Stomach (tissue), 9 donors: Measurements from ENCODE around the gene B3GNT5. TPM values are rescaled to one million over a fixed set of nuclear protein-coding genes. Genes with fewer than 3 reads are reported as not detected.

Source experiments
- DNase-seq, 2 donors: peaks; one replicate each; pipeline versions ENCODE4 v3.0.0 to v3.0.0-alpha.2; 2013 to 2019
- H3K27ac ChIP-seq, 5 donors: fragments of 200-600 bp in 4 of 5; sonication (generic) in 4 of 5; one replicate each; pipeline ENCODE4 v1.5.1; 2013 to 2019; ENCODE audit warnings: mild to moderate bottlenecking in 1 of 5, moderate library complexity in 1 of 5
- H3K27me3 ChIP-seq, 3 donors: fragments of 200-600 bp; sonication (generic); one replicate each; pipeline ENCODE4 v1.5.1; 2017 to 2019; ENCODE audit warnings: mixed run types in 1 of 3
- H3K36me3 ChIP-seq, 4 donors: fragments of 200-600 bp; sonication (generic); 1 replicate in 3 of 4; 2 replicates in 1 of 4; pipeline ENCODE4 v1.5.1; 2016 to 2019
- H3K4me1 ChIP-seq, 4 donors: fragments of 200-600 bp; sonication (generic); one replicate each; pipeline ENCODE4 v1.5.1; 2016 to 2019
- H3K4me3 ChIP-seq, 4 donors: fragments of 200-600 bp; sonication (generic) in 3 of 4; one replicate each; pipeline ENCODE4 v1.5.1; 2016 to 2019; ENCODE audit warnings: mild to moderate bottlenecking in 1 of 4
- H3K9me3 ChIP-seq, 4 donors: fragments of 200-600 bp; sonication (generic); one replicate each; pipeline ENCODE4 v1.5.1; 2016 to 2019
- EP300 ChIP-seq: sonication (generic); formaldehyde crosslinking; IDR thresholded peaks from one replicate; pipeline ENCODE4 v1.6.1; 2017; ENCODE audit warnings: antibody characterized with exemption
- POLR2A ChIP-seq, 4 donors: fragments of 450-650 bp; IDR thresholded peaks; one replicate each; pipeline ENCODE4 v1.6.1; 2016; ENCODE audit warnings: antibody characterized with exemption in 4 of 4, control low read depth in 2 of 4, mild to moderate bottlenecking in 1 of 4, moderate library complexity in 1 of 4
- POLR2AphosphoS5 ChIP-seq, 3 donors: sonication (generic); formaldehyde crosslinking; IDR thresholded peaks; one replicate each; pipeline ENCODE4 v1.6.1; 2016; ENCODE audit warnings: antibody characterized with exemption in 3 of 3
- WGBS, 5 donors: extraction: QIAGEN DNeasy Blood & Tissue Kit in 3 of 5; methylation state at CpG; one replicate each; pipeline versions ENCODE4 v1.1.5 to v1.1.7; 2013 to 2018; 5-methylcytosine and 5-hydroxymethylcytosine counted together
- intact Hi-C: fragments of 100-400 bp; cut with DNase I; formaldehyde crosslinking; loops from one replicate; pipeline ENCODE4 v1.15.1; 2023; ENCODE audit warnings: low total_unique reads
- polyA plus RNA-seq, 3 donors: library from polyadenylated mRNA; stranded (reverse); fragments of 200-250 nt; gene quantifications; one replicate each; pipeline ENCODE4 v1.2.3, GENCODE V29; 2013
- total RNA-seq, 5 donors: library from RNA; depleted of rRNA; stranded (reverse); fragments of >200 nt; gene quantifications; one replicate each; pipeline versions ENCODE4 v1.1.0 to v1.2.3, GENCODE V29; 2014 to 2016
- TF ChIP-seq, protein P1 (sequence below), 7 experiments: fragments of 450-650 bp in 4 of 7; fragments of 200-600 bp in 3 of 7; sonication (generic) in 3 of 7; IDR thresholded peaks; one replicate each; pipeline ENCODE4 v1.5.1; 2016 to 2019; ENCODE audit warnings: antibody characterized with exemption in 7 of 7, control low read depth in 2 of 7, mild to moderate bottlenecking in 1 of 7
- donor health status: healthy with polysubstance abuse.
- donor health status: Bipolar disorder and iron deficiency.
- donor health status: healthy.

The B3GNT5 gene
- total and polyA plus RNA-seq, 8 donors: 4.1 to 39.7 (median 7.2) TPM

DNA sequence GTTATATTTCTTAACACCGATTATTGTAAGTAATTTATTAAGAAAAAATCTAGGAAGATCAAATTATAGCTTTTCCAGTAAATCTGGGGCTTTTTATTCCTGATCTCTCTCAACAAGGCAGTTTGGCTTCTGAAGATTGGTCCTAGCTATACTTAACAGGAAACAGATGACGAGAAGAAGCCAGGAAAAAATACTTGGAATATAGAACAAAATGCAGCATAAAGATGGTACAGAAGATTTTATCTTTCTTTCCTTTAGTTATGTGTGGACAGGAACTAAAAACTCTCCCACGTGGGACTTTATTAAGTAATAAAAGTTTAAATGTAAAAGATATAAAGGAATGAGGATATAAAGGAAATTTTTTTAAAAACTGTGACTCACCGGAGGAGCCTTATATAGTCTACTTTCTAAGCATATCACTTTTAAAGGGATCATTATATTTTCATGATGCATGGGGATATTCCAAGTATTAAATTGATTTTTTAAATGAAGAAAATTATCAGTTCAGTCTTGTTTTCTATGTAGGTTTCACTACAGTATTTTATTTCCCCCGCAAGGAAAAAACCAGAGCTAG is 8.2 kb downstream of the B3GNT5 start:
- H3K4me1 ChIP-seq: peaks cover 16 to 83% (median 33%) of the 10 kb centered on the region in 4 donors
- intact Hi-C loops: no loop called here
- H3K27ac ChIP-seq: peak overlapping the region in 1 of 5 donors; percentile 65

DNA sequence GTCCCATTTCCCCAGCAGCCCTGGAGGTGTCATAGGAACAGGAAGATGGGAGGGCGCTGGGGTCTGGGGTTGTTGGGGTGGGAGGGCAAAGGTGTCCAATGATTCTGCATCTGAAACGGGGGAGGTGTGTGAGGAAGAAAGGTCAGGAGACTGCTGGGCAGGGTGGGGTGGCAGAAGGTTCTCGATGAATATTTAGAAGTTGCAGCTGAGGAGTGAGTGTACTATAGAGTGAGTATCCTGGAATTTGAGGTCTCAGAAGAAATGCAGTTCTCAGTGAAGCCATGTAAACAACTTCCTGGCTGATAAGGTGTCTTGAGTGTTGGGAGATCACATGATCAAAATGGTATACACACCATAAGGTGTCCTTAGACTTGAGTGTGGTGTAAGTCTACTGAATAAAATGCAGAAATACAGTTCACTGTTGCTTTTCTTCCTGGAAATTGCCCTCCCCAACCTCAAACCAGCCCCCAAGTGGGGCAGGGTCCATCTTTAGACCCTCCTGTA is 9.9 kb downstream of the B3GNT5 start:
- WGBS, 5 donors: 77 to 84% (median 83%) methylated on average over 3 of the region's 3 CpGs
- Histone ChIP-seq H3K4me3 (no peak overlapping the region), H3K4me1 (peaks cover 28 to 91% (median 50%) of the 10 kb centered on the region in 4 donors), H3K9me3 (no peaks in the 10 kb centered on the region), H3K36me3 (no peaks in the 10 kb centered on the region), H3K27me3 (no peaks in the 10 kb centered on the region), H3K27ac (no peak overlapping the region)
- TF ChIP-seq EP300: no peak
- no peak for TF ChIP-seq POLR2A (IDR thresholded peaks at IDR 0.05)
- TF ChIP-seq POLR2AphosphoS5 (IDR thresholded peaks at IDR 0.05): no peak
- TF ChIP-seq, protein P1, sequence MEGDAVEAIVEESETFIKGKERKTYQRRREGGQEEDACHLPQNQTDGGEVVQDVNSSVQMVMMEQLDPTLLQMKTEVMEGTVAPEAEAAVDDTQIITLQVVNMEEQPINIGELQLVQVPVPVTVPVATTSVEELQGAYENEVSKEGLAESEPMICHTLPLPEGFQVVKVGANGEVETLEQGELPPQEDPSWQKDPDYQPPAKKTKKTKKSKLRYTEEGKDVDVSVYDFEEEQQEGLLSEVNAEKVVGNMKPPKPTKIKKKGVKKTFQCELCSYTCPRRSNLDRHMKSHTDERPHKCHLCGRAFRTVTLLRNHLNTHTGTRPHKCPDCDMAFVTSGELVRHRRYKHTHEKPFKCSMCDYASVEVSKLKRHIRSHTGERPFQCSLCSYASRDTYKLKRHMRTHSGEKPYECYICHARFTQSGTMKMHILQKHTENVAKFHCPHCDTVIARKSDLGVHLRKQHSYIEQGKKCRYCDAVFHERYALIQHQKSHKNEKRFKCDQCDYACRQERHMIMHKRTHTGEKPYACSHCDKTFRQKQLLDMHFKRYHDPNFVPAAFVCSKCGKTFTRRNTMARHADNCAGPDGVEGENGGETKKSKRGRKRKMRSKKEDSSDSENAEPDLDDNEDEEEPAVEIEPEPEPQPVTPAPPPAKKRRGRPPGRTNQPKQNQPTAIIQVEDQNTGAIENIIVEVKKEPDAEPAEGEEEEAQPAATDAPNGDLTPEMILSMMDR (IDR thresholded peaks at IDR 0.05): no peak
- no peak for DNase-seq
- intact Hi-C loops: no loop called here

More for the DNA sequence above, 8.2 kb downstream of the B3GNT5 start:
- TF ChIP-seq EP300 (no peak), POLR2A (IDR thresholded peaks at IDR 0.05) (no peak), POLR2AphosphoS5 (IDR thresholded peaks at IDR 0.05) (no peak)
- TF ChIP-seq, protein P1 (IDR thresholded peaks at IDR 0.05): no peak
- Histone ChIP-seq H3K27me3 (no peaks in the 10 kb centered on the region), H3K4me3 (no peak overlapping the region), H3K36me3 (no peaks in the 10 kb centered on the region), H3K9me3 (no peaks in the 10 kb centered on the region)
- no peak for DNase-seq
- 74 to 88% (median 86%) methylated on average over 5 of the region's 5 CpGs for WGBS, 5 donors

DNA sequence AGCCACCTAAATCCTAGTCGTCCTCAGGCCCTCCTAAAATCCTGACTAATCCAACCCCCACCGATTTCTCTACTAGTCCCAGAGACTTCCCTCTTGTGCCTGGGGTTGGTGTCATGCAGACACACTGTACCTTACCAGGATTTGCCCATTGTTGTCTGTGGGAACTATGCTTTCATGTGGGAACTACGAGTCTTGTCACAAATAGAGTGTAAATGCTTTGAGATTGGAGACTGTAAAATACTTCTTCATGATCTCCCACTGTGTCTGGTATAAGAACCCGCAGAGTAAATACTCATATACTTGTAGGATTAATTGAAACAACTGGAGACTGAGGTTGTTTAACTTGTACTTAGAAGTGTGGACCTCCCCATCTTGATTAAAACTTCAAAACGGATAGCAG is 11.2 kb downstream of the B3GNT5 start:
- 48 to 71% (median 55%) methylated on average over 5 of the region's 5 CpGs for WGBS, 5 donors
- H3K4me3 ChIP-seq: no peak overlapping the region
- H3K4me1 ChIP-seq: peaks cover 34 to 85% (median 57%) of the 10 kb centered on the region in 4 donors
- no peaks in the 10 kb centered on the region for H3K9me3 ChIP-seq
- DNase-seq: no peak
- H3K27ac ChIP-seq: peak overlapping the region in 2 of 5 donors; percentile 64 to 70
- H3K36me3 ChIP-seq: peaks cover 0 to 1% (median 0%) of the 10 kb centered on the region in 4 donors
- TF ChIP-seq, protein P1 (IDR thresholded peaks at IDR 0.05): no peak
- no peak for TF ChIP-seq POLR2AphosphoS5 (IDR thresholded peaks at IDR 0.05)
- no peak for TF ChIP-seq POLR2A (IDR thresholded peaks at IDR 0.05)
- TF ChIP-seq EP300: no peak
- H3K27me3 ChIP-seq: no peaks in the 10 kb centered on the region
- intact Hi-C loops: no loop called here

DNA sequence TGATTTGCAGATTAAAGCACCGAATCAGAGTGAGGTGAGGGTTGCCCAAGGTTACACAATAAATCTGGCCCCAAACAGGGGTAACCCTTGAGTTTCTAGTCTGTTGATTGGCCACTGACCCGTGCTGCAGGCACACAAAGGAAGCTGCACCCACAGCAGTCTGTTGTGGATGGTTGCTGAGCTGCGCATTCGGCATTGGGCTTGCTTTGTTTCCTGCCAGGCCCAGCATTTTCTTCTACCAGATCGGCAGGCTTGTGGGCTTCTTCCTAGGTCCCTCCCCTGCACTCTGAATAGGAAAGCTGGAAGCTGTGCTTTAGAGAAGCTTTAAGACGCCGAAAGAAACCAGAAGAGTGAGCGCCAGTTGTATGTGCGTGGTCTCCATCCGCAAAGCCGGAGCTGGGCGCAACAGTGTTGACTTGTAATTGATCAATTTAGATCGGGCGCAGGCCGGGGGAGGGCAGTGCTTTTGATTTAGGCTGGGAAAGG is 12.1 kb downstream of the B3GNT5 start:
- peaks cover 0 to 9% (median 4%) of the 10 kb centered on the region in 4 donors for H3K36me3 ChIP-seq
- peak overlapping the region; percentile 6 to 70 (median 41) for H3K27ac ChIP-seq
- peak in 1 of 2 donors; percentile 84 for DNase-seq
- 57 to 78% (median 72%) methylated on average over 15 of the region's 15 CpGs for WGBS, 5 donors
- no peak for TF ChIP-seq EP300
- TF ChIP-seq POLR2AphosphoS5 (IDR thresholded peaks at IDR 0.05): no peak
- TF ChIP-seq, protein P1 (IDR thresholded peaks at IDR 0.05): no peak
- TF ChIP-seq POLR2A (IDR thresholded peaks at IDR 0.05): no peak
- peak overlapping the region in 1 of 4 donors; percentile 1 for H3K4me3 ChIP-seq
- H3K9me3 ChIP-seq: no peaks in the 10 kb centered on the region
- no peaks in the 10 kb centered on the region for H3K27me3 ChIP-seq
- H3K4me1 ChIP-seq: peaks cover 34 to 77% (median 51%) of the 10 kb centered on the region in 4 donors
- intact Hi-C loops: no loop called here
